HFFc6 (cell line): Measurements from ENCODE around the gene AVP. TPM values are rescaled to one million over a fixed set of nuclear protein-coding genes. Genes with fewer than 3 reads are reported as not detected.

ENCODE experiments used
- DNase-seq: peaks from one replicate; pipeline ENCODE4 v3.0.0-alpha.2; 2018
- H3K27ac Mint-ChIP-seq: 2 replicates; pipeline ENCODE4 v1.8.0; 2020; ENCODE audit warnings: mild to moderate bottlenecking, mixed read lengths
- H3K27me3 Mint-ChIP-seq: 2 replicates; pipeline ENCODE4 v1.8.0; 2021; ENCODE audit warnings: mild to moderate bottlenecking, moderate library complexity, mixed read lengths; ENCODE audit not compliant: insufficient read depth
- H3K36me3 Mint-ChIP-seq: 2 replicates; pipeline ENCODE4 v1.8.0; 2021; ENCODE audit warnings: low read depth, mixed read lengths
- H3K4me1 Mint-ChIP-seq: 2 replicates; pipeline ENCODE4 v1.8.0; 2020; ENCODE audit warnings: low read depth, mixed read lengths
- H3K4me3 Mint-ChIP-seq: 2 replicates; pipeline ENCODE4 v1.8.0; 2020; ENCODE audit warnings: mild to moderate bottlenecking, moderate library complexity, mixed read lengths
- H3K9me3 Mint-ChIP-seq: 2 replicates; pipeline ENCODE4 v1.8.0; 2020; ENCODE audit warnings: mild to moderate bottlenecking, mixed read lengths
- CTCF ChIP-seq: fragments of 200-600 bp; sonication (generic); IDR thresholded peaks from 2 replicates; pipeline ENCODE4 v1.5.0; 2021; ENCODE audit warnings: antibody characterized with exemption, mild to moderate bottlenecking
- long read RNA-seq: library from polyadenylated mRNA; unstranded; transcript quantifications from one replicate; pipeline ENCODE4 v2.0.0, GENCODE V29; 2019
- total RNA-seq, 6 experiments: library from RNA; stranded (reverse); fragmentation: NEBNext Ultra II Directional; extraction: Animal tissue kit (Norgen Biotek cat#: 25700); gene quantifications; 2 replicates in 1 of 6; 3 replicates in 5 of 6; pipeline ENCODE4 v1.2.3, GENCODE V29; 2021

AVP gene, protein sequence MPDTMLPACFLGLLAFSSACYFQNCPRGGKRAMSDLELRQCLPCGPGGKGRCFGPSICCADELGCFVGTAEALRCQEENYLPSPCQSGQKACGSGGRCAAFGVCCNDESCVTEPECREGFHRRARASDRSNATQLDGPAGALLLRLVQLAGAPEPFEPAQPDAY
- total RNA-seq: not detected
- long read RNA-seq: 0 reads

- peaks cover 5% of the 10 kb centered on the region; the same call in 1 of the 2 replicates for H3K4me1 Mint-ChIP-seq
- DNase-seq: no peak
- no peaks in the 10 kb centered on the region for H3K9me3 Mint-ChIP-seq
- H3K4me3 Mint-ChIP-seq: no peak within 1 kb of the TSS
- no peak within 1 kb of the TSS for H3K27ac Mint-ChIP-seq
- H3K27me3 Mint-ChIP-seq: peaks cover 37% of the 10 kb centered on the region
- H3K36me3 Mint-ChIP-seq: no peaks in the 10 kb centered on the region
- TF ChIP-seq CTCF: no peak
Observed at GRCh38 chr20:3084283-3084985, at the start of gene AVP. Gene AVP (minus strand): TSS chr20:3084724. CDS start chr20:3084674, 50 bp downstream.

DNA sequence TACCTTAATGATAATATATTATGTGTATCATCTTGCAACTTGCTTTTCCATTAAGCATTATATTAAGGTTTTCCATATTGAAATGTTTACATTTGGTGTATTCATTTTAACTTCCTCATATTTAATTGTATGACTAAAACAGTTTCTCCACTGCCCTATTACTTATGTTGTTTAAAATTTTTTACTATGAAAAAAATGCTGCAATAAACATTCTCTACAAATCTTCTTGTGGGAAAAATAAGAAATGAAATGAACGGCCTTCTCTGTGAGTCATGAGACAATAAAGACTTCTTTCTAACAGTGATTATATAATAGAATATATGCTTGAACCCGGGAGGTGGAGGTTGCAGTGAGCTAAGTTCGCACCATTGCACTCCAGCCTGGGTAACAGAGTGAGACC is 49.6 kb upstream of the AVP start:
- no peak for DNase-seq

GRCh38 chr20:3133155-3133554 is 48.6 kb upstream of the AVP start:
- no peaks in the 10 kb centered on the region for H3K9me3 Mint-ChIP-seq
- H3K27me3 Mint-ChIP-seq: no peaks in the 10 kb centered on the region
- DNase-seq: no peak
- no peak overlapping the region for H3K4me3 Mint-ChIP-seq
- TF ChIP-seq CTCF: no peak
- H3K27ac Mint-ChIP-seq: no peak overlapping the region
- H3K4me1 Mint-ChIP-seq: peaks cover 19% of the 10 kb centered on the region
- no peaks in the 10 kb centered on the region for H3K36me3 Mint-ChIP-seq

More for the DNA sequence above, 49.6 kb upstream of the AVP start:
- Mint-ChIP-seq H3K9me3 (no peaks in the 10 kb centered on the region), H3K4me1 (peaks cover 19% of the 10 kb centered on the region), H3K27ac (no peak overlapping the region), H3K36me3 (no peaks in the 10 kb centered on the region), H3K27me3 (no peaks in the 10 kb centered on the region), H3K4me3 (no peak overlapping the region)
- TF ChIP-seq CTCF: no peak

DNA sequence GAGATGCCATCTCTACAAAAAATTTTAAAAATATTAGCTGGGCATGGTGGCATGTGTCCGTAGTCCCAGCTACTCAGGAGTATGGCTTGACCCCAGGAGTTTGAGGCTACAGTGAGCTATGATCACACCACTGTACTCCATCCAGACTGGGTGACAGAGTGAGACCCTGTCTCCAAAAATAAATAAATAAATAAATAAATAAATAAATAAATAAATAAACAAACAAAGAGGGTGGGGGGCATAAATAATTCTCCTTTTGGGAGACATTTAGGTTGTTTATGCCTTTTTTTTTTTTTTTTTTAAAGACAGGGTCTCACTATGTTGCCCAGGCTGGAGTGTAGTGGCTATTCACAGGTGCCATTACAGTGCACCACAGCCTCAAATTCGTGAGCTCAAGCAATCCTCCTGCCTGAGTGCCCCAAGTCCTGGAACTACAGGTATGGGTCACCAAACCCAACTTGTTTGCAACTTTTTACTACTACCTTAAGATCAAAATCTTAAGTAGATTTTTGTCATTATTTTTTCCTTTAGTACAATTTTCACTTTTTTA is 45.6 kb upstream of the AVP start:
- no peak for TF ChIP-seq CTCF
- Mint-ChIP-seq H3K9me3 (no peaks in the 10 kb centered on the region; the same call in 1 of the 2 replicates), H3K4me1 (peaks cover 10% of the 10 kb centered on the region), H3K4me3 (no peak overlapping the region), H3K27me3 (no peaks in the 10 kb centered on the region), H3K27ac (no peak overlapping the region), H3K36me3 (no peaks in the 10 kb centered on the region; the same call in 1 of the 2 replicates)
- no peak for DNase-seq

DNA sequence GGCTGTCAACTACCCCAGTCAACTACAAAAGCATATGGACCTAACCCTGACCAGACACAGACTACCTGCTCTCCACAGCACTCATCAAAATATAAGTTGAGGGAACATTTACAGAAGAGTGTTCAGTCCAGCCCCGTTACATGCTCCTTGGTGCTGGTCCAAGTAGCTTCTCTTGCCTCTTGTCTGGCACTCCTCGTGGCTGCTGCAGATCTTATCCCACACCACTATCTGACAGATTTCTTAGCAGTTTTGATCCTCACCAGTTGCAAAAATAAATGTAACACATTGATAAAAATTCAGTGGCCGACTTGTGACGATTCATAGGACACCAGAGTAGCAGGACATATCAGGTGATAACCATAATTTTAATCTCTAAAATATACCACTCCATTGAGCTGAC is 44.6 kb upstream of the AVP start:
- H3K4me3 Mint-ChIP-seq: no peak overlapping the region
- H3K27me3 Mint-ChIP-seq: no peaks in the 10 kb centered on the region
- no peaks in the 10 kb centered on the region; the same call in 1 of the 2 replicates for H3K9me3 Mint-ChIP-seq
- no peak for DNase-seq
- H3K27ac Mint-ChIP-seq: no peak overlapping the region
- no peak for TF ChIP-seq CTCF
- peaks cover 2% of the 10 kb centered on the region; the same call in 1 of the 2 replicates for H3K4me1 Mint-ChIP-seq
- no peaks in the 10 kb centered on the region; the same call in 1 of the 2 replicates for H3K36me3 Mint-ChIP-seq
